HFF-Myc (cell line): Measurements from ENCODE around the gene CCDC181.

Experiments
- DNase-seq: peaks from one replicate; pipeline ENCODE4 v3.0.0-alpha.2; 2011; ENCODE audit warnings: low read depth; ENCODE audit errors: extremely low read depth
- H3K4me3 ChIP-seq: replicated peaks from 2 replicates; pipeline ENCODE4 v1.5.1; 2011; ENCODE audit warnings: low read depth, mild to moderate bottlenecking, control low read depth, low read length
- TF ChIP-seq, protein P1 (sequence below): IDR thresholded peaks from 2 replicates; pipeline ENCODE4 v1.5.1; 2012; ENCODE audit warnings: mild to moderate bottlenecking, low read depth, low read length, control low read depth; ENCODE audit errors: missing control alignments

The CCDC181 gene

DNA sequence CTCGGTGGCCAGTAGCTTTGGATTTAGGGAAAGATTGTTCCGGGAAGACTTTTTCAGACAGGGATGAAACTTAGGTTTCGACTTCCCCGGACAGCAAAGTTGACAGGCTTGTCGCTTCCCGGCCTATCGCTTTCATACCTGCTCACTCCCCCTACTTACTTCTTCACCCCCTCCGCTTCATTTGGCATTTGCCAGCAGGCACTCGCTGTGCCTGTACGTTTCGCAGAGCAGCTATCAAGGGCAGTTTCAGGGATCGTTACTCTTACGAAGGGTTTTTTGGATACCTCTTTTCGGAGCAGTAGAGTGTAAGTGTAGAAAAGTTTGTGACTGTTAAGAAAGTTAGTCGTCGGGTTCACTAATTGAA, 58.9 kb downstream of the CCDC181 start:
- TF ChIP-seq, protein P1, sequence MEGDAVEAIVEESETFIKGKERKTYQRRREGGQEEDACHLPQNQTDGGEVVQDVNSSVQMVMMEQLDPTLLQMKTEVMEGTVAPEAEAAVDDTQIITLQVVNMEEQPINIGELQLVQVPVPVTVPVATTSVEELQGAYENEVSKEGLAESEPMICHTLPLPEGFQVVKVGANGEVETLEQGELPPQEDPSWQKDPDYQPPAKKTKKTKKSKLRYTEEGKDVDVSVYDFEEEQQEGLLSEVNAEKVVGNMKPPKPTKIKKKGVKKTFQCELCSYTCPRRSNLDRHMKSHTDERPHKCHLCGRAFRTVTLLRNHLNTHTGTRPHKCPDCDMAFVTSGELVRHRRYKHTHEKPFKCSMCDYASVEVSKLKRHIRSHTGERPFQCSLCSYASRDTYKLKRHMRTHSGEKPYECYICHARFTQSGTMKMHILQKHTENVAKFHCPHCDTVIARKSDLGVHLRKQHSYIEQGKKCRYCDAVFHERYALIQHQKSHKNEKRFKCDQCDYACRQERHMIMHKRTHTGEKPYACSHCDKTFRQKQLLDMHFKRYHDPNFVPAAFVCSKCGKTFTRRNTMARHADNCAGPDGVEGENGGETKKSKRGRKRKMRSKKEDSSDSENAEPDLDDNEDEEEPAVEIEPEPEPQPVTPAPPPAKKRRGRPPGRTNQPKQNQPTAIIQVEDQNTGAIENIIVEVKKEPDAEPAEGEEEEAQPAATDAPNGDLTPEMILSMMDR = no peak
- no peak for DNase-seq

DNA sequence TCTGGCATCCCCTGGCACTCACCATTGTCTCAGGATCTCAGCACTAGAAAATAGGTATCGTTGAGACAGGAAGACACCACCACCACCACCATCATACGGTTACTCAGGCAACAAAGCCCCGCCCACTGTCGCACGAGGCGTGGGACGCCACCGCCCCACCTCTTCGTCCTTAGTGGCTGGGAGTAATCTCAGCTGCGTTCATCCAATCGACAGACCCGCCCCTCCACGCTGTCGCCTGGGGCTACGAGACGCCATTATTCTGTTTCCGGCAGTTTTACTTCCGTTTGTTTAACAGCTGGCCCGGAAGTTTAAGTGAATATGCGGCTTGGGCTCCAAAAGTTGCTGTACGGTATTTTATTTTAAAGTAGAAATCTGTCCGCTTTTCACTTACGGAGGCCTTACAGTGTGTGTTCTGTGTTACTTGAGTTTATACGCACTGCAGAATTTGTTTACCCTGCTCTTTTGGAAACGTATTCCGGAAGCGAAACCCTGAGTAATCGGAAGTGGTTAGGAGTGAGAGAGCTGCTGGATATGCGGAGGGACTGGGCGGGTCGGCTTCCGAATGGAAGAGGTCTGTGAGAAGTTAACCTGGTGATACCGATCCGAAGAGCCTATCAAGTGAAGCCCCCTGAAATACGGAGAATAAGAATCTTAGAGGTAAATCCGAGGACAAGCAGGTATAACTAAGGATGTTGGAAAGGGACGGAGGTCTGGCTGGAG, 59.4 kb downstream of the CCDC181 start, which contains the start of the genes BLZF1 and NME7:
BLZF1 (plus strand) TSS at position 510 of the 720 bp plus-strand sequence. CDS start 1,328 bp downstream, outside the sequence.
NME7 (minus strand) TSS at position 112 of the 720 bp plus-strand sequence; CDS start at position 25, 87 bp downstream.
- TF ChIP-seq, protein P1 = no peak
- H3K4me3 ChIP-seq = peak within 1 kb of the TSS; percentile 73
- peak; percentile 92 for DNase-seq

More for the DNA sequence above, 58.9 kb downstream of the CCDC181 start:
- peak overlapping the region; percentile 73 for H3K4me3 ChIP-seq

DNA sequence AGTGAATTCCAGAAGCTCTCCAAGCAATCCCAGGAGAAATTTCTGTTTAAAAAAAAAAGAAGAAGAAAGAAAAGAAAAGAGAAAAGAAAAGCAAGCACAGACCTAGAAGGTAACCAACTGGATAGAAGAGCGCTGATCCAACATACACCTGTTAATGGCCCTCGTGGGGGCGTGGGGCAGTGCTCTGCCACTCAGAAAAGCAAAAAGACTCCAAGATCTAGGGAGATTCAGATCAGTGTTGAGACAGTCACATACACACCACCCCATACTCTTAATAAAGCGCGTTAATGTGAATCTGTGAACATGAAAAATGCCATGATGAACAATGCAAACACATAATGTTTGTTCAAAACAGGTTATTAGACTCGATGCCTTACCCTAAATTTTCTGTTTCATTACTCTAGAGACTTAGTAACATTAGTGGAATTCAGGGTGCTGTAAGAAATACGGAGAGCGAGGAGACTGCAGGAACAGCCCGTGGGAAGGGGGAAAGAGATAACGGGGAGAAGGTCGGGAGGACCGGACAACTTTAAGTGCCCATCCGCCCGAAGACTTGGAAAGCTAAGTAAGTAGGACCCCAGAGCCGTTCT, 60.1 kb downstream of the CCDC181 start:
- TF ChIP-seq, protein P1 = no peak
- peak overlapping the region; percentile 73 for H3K4me3 ChIP-seq
- DNase-seq = no peak

DNA sequence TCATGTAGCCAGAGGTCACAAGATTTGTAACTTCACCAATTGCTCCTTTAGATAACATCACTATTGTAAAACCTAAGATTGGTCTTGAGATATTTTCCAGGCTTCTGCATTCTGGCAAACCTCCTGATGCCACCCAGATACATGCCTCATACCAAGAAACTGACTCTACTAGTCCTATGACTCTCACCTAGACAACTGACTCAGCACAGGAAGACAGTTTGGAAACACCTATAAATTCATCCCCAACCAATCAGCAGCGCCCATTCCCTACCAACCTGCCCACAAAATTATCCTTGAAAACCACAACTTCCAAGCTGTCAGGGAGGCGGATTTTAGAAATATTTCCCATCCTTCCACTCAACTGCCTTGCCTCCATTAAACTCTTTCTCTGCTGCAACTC, 62.3 kb downstream of the CCDC181 start:
- TF ChIP-seq, protein P1 = no peak
- no peak for DNase-seq
- H3K4me3 ChIP-seq = no peak overlapping the region

DNA sequence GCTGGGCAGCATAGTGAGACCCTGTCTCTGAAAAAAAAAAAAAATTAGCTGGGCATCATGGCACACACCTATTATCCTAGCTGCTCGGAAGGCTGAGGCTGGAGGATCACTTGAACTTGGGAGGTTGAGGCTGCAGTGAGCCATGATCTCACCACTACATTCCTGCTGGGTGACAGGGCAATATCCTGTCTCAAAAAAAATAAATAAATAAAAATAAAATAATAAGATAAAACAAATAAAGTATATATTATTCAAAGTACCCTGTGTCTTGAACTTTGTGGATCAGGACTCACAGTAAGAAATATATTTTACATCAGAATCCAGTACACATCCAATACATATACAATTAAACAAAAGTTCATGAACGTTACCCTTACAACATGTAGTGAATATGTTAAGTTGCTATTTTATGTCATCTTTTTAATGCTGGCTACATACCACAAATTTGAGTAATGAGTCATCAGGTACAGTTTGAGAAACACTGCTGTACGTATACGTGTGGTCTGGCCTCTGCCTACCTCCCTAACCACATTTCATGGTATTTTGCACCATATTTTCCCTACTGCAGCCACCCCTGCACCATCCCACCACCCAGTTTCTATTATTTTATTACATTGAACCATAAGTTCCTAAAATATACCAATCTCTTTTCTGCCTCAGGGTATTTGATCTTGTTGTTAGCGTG, 64.1 kb downstream of the CCDC181 start:
- TF ChIP-seq, protein P1 = no peak
- H3K4me3 ChIP-seq = no peak overlapping the region
- DNase-seq = peak; percentile 61

DNA sequence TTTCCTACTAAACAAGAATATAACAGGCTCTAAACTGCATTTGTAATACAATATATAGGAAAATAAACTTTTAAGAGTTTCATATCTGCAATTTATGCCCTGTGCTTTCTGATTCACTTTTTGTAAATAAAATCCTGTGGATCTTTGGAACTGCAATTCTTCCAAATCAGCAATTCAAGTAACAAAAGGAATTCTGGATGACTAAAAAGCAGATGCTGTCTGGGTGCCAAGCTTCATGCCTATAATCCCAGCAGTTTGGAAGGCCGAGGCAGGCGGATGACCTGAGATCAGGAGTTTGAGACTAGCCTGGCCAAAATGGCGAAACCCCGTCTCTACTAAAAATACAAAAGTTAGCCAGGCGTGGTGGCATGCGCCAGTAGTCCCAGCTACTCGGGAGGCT, 66.0 kb downstream of the CCDC181 start:
- TF ChIP-seq, protein P1 = no peak
- H3K4me3 ChIP-seq = no peak overlapping the region
- no peak for DNase-seq
